RPMI8226 (cell line): Measurements from ENCODE around the gene CD93.

Experiments
- DNase-seq: peaks from one replicate; pipeline ENCODE4 v3.0.0-alpha.2; 2015

The CD93 gene

GRCh38 chr20:23120936-23121750 lies 35.0 kb upstream of the CD93 start:
- DNase-seq, result no peak

GRCh38 chr20:23120261-23120660 lies 34.1 kb upstream of the CD93 start:
- DNase-seq, result no peak

GRCh38 chr20:23119456-23120216 lies 33.5 kb upstream of the CD93 start:
- DNase-seq, result no peak

GRCh38 chr20:23118766-23119165 lies 32.6 kb upstream of the CD93 start:
- no peak for DNase-seq

GRCh38 chr20:23118144-23118543 lies 32.0 kb upstream of the CD93 start:
- no peak for DNase-seq

GRCh38 chr20:23117738-23118137 lies 31.6 kb upstream of the CD93 start:
- DNase-seq, result no peak

- DNase-seq, result no peak
These were observed 30.4 kb upstream of the CD93 start for GRCh38 chr20:23116311-23117089.

GRCh38 chr20:23115822-23116221 lies 29.7 kb upstream of the CD93 start:
- DNase-seq, result no peak

- DNase-seq, result no peak
These were observed 28.4 kb upstream of the CD93 start for GRCh38 chr20:23114448-23115082.

- DNase-seq, result no peak
These were observed 27.9 kb upstream of the CD93 start for GRCh38 chr20:23114018-23114417.

- DNase-seq, result peak; percentile 17
These were observed 26.5 kb upstream of the CD93 start for GRCh38 chr20:23112595-23112994.

- DNase-seq, result no peak
These were observed 25.8 kb upstream of the CD93 start for GRCh38 chr20:23111944-23112342.

GRCh38 chr20:23111307-23111943 lies 25.3 kb upstream of the CD93 start:
- DNase-seq, result no peak

- peak; percentile 58 for DNase-seq
These were observed 22.7 kb upstream of the CD93 start for GRCh38 chr20:23108871-23109270.

GRCh38 chr20:23107466-23107865 lies 21.3 kb upstream of the CD93 start:
- no peak for DNase-seq

- no peak for DNase-seq
These were observed 20.2 kb upstream of the CD93 start for GRCh38 chr20:23106271-23106851.

GRCh38 chr20:23105193-23105592 lies 19.1 kb upstream of the CD93 start:
- DNase-seq, result no peak

- no peak for DNase-seq
These were observed 17.3 kb upstream of the CD93 start for GRCh38 chr20:23103284-23104018.

- no peak for DNase-seq
These were observed 15.7 kb upstream of the CD93 start for GRCh38 chr20:23101696-23102406.

- no peak for DNase-seq
These were observed 14.6 kb upstream of the CD93 start for GRCh38 chr20:23100720-23101107.
